SK-N-SH treated with all-trans-retinoic acid at 6 μM for 48 hours (cell line): Measurements from ENCODE around the gene LINGO3.

Source experiments
- BACH2 ChIP-seq: fragments of 250-450 bp; sonication (Bioruptor Pico); IDR thresholded peaks from 2 replicates; pipeline ENCODE4 v1.9.0; 2021; ENCODE audit warnings: mild to moderate bottlenecking, borderline replicate concordance
- CREB5 ChIP-seq: fragments of 250-450 bp; sonication (Bioruptor Pico); IDR thresholded peaks from 2 replicates; pipeline ENCODE4 v1.5.1; 2020; ENCODE audit warnings: low read depth, mild to moderate bottlenecking, moderate library complexity
- ESRRG ChIP-seq: fragments of 250-450 bp; sonication (Bioruptor Pico); IDR thresholded peaks from 2 replicates; pipeline ENCODE4 v1.6.1; 2021; ENCODE audit warnings: mild to moderate bottlenecking
- GLIS3 ChIP-seq: fragments of 250-450 bp; sonication (Bioruptor Pico); IDR thresholded peaks from 2 replicates; pipeline ENCODE4 v1.5.0; 2020; ENCODE audit warnings: mild to moderate bottlenecking, moderate library complexity
- PATZ1 ChIP-seq: fragments of 250-450 bp; sonication (Bioruptor Pico); IDR thresholded peaks from 2 replicates; pipeline ENCODE4 v1.8.0; 2020; ENCODE audit warnings: mild to moderate bottlenecking, moderate library complexity, borderline replicate concordance
- POU6F1 ChIP-seq: fragments of 250-450 bp; sonication (Bioruptor Pico); IDR thresholded peaks from 2 replicates; pipeline ENCODE4 v1.8.0; 2021; ENCODE audit warnings: low read depth, mild to moderate bottlenecking, moderate library complexity, borderline replicate concordance
- SNAI2 ChIP-seq: fragments of 250-450 bp; sonication (Bioruptor Pico); IDR thresholded peaks from 2 replicates; pipeline ENCODE4 v1.5.0; 2020; ENCODE audit warnings: mild to moderate bottlenecking, moderate library complexity
- TCF4 ChIP-seq: fragments of 250-450 bp; sonication (Bioruptor Pico); IDR thresholded peaks from 2 replicates; pipeline ENCODE4 v1.8.0; 2021; ENCODE audit warnings: mild to moderate bottlenecking, moderate library complexity, borderline replicate concordance
- TOX ChIP-seq: fragments of 250-450 bp; sonication (Bioruptor Pico); IDR thresholded peaks from 2 replicates; pipeline ENCODE4 v1.8.0; 2021; ENCODE audit warnings: mild to moderate bottlenecking, moderate library complexity, borderline replicate concordance
- ZFP3 ChIP-seq: fragments of 250-450 bp; sonication (Bioruptor Pico); IDR thresholded peaks from 2 replicates; pipeline ENCODE4 v1.5.0; 2020; ENCODE audit warnings: mild to moderate bottlenecking, moderate library complexity
- ZFP30 ChIP-seq: fragments of 450-650 bp; formaldehyde crosslinking; IDR thresholded peaks from 2 replicates; pipeline ENCODE4 v1.5.0; 2022; ENCODE audit warnings: mild to moderate bottlenecking, moderate library complexity
- ZNF565 ChIP-seq: fragments of 450-650 bp; formaldehyde crosslinking; conservative IDR thresholded peaks from 2 replicates; pipeline ENCODE4 v1.5.0; 2020; ENCODE audit warnings: low read depth, mild to moderate bottlenecking, moderate library complexity
- ZNF8 ChIP-seq: fragments of 450-650 bp; formaldehyde crosslinking; IDR thresholded peaks from 2 replicates; pipeline ENCODE4 v1.5.0; 2020; ENCODE audit warnings: mild to moderate bottlenecking, moderate library complexity

GRCh38 chr19:2354670-2355069 is 46.7 kb upstream of the LINGO3 start:
- no peak for TF ChIP-seq POU6F1 (CRISPR knock-in tag)
- TF ChIP-seq PATZ1 (CRISPR knock-in tag): no peak
- no peak for TF ChIP-seq GLIS3
- TF ChIP-seq CREB5 (CRISPR knock-in tag): no peak
- TF ChIP-seq ZNF8 (CRISPR knock-in tag): no peak
- TF ChIP-seq TCF4: no peak
- TF ChIP-seq ZFP3 (CRISPR knock-in tag): no peak
- no peak for TF ChIP-seq ZNF565 (CRISPR knock-in tag)
- no peak for TF ChIP-seq SNAI2 (CRISPR knock-in tag)
- no peak for TF ChIP-seq ESRRG (CRISPR knock-in tag)
- TF ChIP-seq BACH2 (CRISPR knock-in tag): no peak
- no peak for TF ChIP-seq ZFP30 (CRISPR knock-in tag)
- TF ChIP-seq TOX (CRISPR knock-in tag): no peak
